Stimulated activated CD4-positive, alpha-beta T cell treated with anti-CD3 and anti-CD28 coated beads, Interleukin-15, amount 100 ng/mL, for 1 hour (primary cell): ENCODE measurements around the gene CDA.

ENCODE experiments used
- DNase-seq, 2 donors: peaks; one replicate each; pipeline ENCODE4 v3.0.0-alpha.2; 2020; ENCODE audit warnings: low read depth in 1 of 2, low spot score in 1 of 2

CDA gene

DNA sequence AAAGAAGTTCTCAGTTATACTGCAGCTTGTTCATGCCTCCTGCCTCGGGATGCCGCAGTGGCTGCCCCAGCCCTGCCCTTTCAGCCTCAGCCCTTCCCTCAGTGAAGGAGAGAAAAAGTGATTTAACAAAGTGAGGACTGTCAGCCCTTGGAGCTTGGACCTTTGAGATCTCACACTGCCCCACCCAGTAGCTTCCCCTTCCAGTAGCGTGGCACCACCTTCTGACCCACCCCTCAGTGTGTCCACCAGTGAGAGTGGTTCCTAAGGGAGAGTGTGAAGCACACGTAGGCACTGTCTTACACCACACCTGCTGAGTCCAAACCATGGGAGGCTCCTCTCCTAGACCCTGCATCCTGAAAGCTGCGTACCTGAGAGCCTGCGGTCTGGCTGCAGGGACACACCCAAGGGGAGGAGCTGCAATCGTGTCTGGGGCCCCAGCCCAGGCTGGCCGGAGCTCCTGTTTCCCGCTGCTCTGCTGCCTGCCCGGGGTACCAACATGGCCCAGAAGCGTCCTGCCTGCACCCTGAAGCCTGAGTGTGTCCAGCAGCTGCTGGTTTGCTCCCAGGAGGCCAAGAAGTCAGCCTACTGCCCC, at the start of gene CDA:
Gene CDA (plus strand): TSS at position 464 of the 592 bp plus-strand sequence. CDS start 33 bp downstream, at position 497.
- no peak for DNase-seq

GRCh38 chr1:20540281-20540680, 48.6 kb upstream of the CDA start:
- no peak for DNase-seq

DNA sequence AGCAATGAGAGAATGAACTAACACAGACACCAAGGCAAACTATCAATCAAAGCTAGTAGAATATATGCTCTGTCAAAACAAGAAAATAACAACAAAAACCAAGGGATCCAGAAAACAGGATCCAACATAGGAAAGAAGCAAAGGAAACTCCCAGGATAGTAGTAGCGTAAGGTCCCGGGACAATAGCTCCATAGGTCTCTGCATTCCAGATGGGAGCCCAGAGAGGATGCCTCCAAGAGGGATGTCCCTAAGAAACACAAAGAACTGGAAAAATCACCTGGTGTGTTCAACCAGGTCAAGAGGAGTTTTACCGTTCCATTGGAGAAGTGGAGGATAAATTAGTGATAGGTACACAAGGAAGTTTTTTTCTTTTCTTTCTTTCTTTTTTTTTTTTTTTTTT, 42.3 kb upstream of the CDA start:
- DNase-seq, result no peak

DNA sequence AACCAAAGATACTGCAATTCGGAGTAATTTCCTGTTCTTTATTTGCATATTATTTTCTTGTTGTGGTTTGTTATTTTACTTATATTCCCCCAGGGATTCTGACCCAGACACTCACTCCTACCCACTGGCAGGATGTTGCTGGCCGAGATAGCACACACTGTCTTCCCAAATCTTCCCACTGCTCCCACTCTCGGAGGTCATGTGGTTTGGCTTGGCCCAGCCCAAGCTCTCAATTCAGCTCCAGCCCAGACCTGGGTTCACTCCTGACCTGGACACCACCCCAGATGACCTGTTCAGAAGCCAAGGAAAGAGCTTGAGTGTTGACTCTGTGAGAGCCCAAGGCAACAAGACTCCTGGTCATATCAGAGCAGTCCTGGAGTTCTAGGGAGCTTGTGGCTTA, 37.7 kb upstream of the CDA start:
- DNase-seq, result no peak

DNA sequence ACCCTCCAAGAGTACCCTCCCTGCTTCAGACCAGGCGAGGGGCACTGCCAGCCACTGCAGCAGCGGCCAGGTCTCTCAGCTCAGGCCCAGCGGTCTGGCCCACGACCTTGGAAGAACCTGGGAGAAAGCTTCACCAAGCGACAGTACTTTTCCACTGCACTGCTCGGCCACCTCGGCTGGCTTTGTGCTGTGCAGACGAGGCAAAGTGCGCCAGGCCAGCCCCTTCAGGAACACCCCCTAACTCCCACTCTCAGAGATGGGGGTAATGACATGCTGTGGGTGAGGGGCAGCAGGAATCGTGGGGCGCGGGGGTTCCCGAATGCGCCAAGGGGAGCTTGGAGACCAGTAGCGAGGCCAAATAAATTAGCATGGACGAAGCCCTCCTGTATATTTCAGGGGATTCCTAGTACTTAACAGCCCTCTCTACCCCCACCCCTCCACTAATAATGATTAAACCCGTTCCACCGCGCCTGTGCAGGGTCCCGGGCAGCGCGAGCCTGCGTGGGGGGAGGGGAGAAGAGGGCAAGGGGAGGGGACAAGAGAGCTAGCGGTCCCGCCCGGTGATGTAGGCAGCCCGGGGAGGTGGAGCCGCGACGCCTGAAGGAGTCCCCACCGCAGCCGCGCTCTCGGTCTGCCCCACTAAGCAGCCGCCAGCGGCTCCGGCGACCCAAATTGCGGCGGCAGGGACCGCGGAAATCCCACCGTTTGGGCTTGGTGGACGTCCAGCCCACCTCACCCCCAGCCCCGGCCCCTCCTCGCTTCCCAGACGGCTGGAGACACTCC, 36.8 kb upstream of the CDA start, which contains the start of gene FAM43B:
Gene FAM43B (plus strand): TSS at position 629 of the 783 bp plus-strand sequence. CDS start 401 bp downstream, outside the sequence.
- DNase-seq, result no peak

DNA sequence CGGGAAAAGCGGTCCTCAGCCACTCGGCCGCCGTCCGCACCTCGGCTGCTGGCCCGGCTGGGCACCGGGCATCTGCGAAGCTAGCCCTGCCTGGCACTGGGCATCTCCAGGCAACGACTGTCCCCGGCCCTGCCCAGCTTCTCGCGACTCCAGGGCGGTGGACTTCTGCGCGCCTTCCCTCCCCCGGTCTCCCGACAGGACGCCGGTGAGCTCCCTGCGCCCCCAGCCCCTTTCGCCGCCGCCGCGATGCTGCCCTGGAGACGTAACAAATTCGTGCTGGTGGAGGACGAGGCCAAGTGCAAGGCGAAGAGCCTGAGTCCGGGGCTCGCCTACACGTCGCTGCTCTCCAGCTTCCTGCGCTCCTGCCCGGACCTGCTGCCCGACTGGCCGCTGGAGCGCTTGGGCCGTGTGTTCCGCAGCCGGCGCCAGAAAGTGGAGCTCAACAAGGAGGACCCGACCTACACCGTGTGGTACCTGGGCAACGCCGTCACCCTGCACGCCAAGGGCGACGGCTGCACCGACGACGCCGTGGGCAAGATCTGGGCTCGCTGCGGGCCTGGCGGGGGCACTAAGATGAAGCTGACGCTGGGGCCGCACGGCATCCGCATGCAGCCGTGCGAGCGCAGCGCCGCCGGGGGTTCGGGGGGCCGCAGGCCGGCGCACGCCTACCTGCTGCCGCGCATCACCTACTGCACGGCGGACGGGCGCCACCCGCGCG, 36.0 kb upstream of the CDA start:
- no peak for DNase-seq

GRCh38 chr1:20555025-20555757, 33.7 kb upstream of the CDA start:
- DNase-seq, result no peak

DNA sequence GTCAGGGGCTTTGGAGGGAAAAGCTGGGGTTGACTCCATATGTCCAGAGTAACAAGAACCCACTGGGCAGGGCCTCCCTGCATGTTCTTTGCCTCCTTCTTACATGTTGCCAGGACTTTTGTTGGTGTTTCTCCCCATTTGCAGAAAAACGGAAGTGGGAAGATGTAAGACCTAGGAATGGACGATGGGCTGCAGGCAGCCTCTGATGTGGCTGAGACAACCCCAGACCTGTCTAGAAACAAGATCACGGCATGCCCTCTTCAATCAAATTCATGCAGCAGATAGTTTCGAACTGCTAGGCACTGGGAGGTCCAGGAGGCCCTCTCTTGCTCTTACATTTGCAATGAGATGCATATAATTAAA, 33.2 kb upstream of the CDA start:
- no peak for DNase-seq

DNA sequence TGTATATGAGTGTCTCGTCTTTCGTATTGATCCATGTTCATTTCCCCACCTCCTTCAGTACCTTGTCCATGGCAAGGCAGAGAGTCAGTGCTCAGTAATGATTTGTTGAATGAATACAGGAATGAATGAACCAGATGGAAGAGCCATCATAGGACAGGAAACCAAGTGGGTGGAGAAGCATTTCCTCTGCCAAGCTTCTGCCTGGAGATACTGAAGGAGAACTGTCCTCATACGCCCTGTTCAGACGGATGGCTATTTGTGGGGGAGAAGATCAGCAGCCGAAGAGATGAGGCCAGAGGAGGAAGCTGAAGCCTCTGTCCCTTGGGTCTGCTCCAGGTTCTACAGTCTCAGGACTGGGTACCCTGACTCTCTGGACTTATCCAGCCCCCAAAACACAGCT, 30.7 kb upstream of the CDA start:
- no peak for DNase-seq

GRCh38 chr1:20560966-20561365, 27.9 kb upstream of the CDA start:
- no peak for DNase-seq

DNA sequence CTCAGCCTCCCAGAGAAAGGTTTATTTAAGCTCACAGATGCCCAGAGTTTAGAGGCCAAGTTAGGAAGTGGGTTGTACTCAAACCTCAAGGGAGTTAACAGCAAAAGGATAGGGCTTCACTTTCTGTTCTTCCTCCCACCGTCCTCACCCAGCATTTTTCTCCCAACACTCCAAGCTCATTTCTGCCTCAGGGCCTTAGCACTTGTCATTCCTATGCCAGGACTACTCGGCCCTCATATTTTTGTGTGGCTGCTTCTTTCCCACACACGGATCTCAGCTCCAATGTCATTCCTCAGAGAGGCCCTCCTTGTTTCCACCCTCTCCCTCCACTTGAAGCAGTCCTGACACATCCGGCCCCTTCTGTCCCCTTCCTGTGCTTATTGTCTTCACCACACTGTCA, 23.7 kb upstream of the CDA start:
- no peak for DNase-seq

GRCh38 chr1:20569523-20570098, 19.3 kb upstream of the CDA start:
- no peak for DNase-seq

DNA sequence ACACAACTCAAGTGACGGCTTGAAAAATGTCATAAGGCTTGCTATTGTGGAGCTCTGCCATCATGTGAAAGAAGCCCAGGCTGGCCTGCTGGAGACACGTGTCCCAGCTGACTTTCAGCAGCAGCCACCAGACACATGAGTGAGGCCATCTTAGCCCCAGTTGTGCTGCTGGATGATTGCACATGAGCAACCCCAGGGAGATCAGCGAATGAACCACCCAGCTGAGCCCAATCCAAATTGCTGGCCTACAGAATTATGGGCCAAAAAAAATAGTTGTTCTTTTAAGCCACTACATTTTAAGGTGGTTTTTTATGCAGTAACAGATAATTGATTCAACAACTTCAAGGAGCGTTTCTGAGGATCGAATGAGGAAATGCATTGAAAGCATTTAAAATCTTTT, 17.5 kb upstream of the CDA start:
- no peak for DNase-seq

DNA sequence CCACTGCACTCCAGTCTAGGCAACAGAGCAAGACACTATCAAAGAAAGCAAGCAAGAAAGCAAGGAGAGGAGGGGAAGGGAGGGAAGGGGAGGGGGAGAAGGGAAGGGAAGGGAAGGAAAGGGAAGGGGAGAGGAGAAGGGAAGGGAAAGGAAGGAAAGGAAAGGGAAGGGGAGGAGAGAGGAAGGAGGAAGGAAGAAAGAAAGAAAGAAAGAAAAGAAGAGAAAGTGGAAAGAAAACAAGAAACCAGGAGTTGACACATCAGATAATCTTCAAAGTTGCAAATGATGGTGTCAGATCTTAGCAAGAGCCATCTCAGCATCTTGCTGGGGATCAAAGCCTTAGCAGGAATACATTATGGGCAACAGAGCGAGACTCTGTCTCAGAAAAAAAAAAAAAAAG, 14.9 kb upstream of the CDA start:
- DNase-seq, result no peak

DNA sequence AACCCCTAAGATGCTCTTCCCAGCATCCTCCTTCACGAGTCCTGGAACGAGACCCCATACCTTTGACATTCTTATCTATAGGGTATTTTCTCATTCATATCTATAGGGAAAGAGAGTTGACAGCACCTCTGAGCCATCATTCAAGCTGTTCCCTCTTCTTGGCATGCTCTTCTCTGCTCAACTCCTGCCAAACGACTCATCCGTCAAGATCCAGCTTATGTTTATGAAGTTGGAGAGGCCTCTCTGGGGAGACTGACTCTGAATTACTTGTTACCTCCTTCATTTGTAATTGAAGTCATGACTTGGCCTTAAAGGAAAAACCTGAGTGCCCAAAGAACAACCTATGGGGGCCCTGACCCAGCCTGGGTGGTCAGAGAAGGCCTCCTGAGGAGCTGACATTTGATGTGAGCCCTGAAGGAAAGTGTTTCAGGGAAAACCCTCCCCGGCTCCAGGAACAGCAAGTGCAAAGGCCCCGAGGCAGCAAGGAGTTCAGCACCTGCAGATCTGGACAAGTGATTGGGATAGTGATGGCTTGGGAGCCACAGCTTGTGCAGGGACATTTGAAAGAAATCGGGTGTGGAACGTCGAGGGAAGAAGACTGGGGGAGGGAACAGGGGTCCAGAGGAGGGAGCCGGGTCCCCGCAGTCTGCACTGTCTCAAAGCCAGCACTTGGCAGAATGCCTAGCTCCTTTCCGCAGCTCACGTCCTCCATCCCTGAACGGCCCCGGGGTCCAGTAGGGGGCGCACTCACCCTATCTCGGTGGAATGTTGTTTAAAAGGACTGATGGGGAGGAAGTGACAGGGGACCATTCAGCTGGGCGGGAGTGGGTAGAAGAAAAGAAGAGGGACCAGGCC, 14.0 kb upstream of the CDA start:
- peak; percentile 4 to 38 for DNase-seq

GRCh38 chr1:20575541-20576336, 13.2 kb upstream of the CDA start:
- no peak for DNase-seq

DNA sequence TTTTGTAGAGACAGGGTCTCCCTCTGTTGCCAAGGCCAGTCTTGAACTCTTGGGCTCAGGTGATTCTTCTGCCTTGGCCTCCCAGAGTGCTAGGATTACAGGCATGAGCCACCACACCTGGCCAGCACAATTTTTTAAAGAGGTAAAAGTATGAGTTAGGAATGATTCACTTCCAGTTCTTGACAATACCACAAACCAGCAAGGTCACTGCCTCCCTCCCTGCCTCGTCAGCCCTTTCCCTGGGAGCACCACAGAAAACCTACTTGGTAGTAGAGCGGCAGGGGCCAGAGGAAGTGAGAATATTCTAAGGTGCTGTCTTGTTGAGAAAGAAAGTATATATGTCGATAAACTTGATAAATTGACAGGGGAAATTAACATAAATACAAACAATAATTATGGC, 10.8 kb upstream of the CDA start:
- no peak for DNase-seq

DNA sequence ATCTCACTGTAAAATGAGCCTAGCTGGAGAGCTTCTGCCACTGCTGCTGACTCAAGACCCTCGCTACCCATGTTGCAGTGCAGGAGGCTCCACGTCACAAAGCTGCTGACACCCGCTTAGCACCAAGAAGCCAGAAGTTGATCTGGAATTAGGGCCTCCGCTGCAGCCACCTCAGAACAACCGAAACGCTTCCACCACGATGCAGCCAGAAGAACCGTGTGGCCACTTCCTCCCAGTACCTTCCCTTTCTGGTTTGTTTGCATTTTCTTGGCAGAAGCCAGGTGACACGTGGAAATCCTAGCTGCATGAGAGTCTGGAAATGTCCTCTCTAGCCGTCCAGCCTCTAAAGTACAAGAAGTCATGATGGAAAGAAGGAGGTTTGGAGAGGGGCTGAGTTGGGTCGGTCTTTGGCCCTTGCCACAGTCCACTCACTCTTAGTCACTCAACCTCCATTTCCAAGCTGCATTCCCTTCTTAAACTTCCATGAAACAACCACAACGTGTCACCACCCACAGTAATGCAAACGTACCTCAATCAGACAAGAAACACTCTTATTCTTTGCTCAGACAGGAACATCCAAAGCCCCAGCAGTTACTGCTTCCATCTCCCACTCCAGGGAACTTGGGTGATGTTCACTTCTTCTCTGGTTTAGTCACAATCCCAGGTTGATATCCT, 10.0 kb upstream of the CDA start:
- no peak for DNase-seq

GRCh38 chr1:20584890-20585289, 4.0 kb upstream of the CDA start:
- DNase-seq, result no peak
